Osteoblast (primary cell): Measurements from ENCODE around the gene PDLIM7. TPM values are rescaled to one million over a fixed set of nuclear protein-coding genes. Genes with fewer than 3 reads are reported as not detected.

ENCODE experiments used
- DNase-seq: peaks from one replicate; pipeline ENCODE4 v3.0.0; 2011; ENCODE audit warnings: low spot score, mixed read lengths; ENCODE audit not compliant: insufficient read length; ENCODE audit errors: missing footprints
- H2AFZ ChIP-seq: 2 replicates; pipeline ENCODE4 v1.6.0; 2011; ENCODE audit warnings: mild to moderate bottlenecking, low read length
- H3K27ac ChIP-seq: 2 replicates; pipeline ENCODE4 v1.5.1; 2011; ENCODE audit warnings: mild to moderate bottlenecking, low read depth, low read length, moderate library complexity
- H3K27me3 ChIP-seq: 2 replicates; pipeline ENCODE4 v1.6.0; 2012; ENCODE audit warnings: mild to moderate bottlenecking, control low read depth, inconsistent platforms, low read length, moderate library complexity; ENCODE audit not compliant: insufficient read depth
- H3K36me3 ChIP-seq: 2 replicates; pipeline ENCODE4 v1.5.1; 2011; ENCODE audit warnings: mild to moderate bottlenecking, low read length, control low read depth, moderate library complexity; ENCODE audit not compliant: insufficient read depth
- H3K4me1 ChIP-seq: 2 replicates; pipeline ENCODE4 v1.5.1; 2011; ENCODE audit warnings: mild to moderate bottlenecking, low read length, control low read depth, moderate library complexity; ENCODE audit not compliant: insufficient read depth
- H3K4me2 ChIP-seq: 2 replicates; pipeline ENCODE4 v1.6.0; 2011; ENCODE audit warnings: mild to moderate bottlenecking, low read length; ENCODE audit not compliant: insufficient read depth
- H3K4me3 ChIP-seq: fragments of 200-600 bp; sonication (generic); 3 replicates; pipeline ENCODE4 v1.5.1; 2012; ENCODE audit warnings: mild to moderate bottlenecking, low read length, inconsistent platforms; ENCODE audit not compliant: insufficient read depth
- H3K79me2 ChIP-seq: 2 replicates; pipeline ENCODE4 v1.6.0; 2012; ENCODE audit warnings: mild to moderate bottlenecking, low read length, control low read depth, inconsistent platforms; ENCODE audit not compliant: insufficient read depth
- H3K9me3 ChIP-seq: 2 replicates; pipeline ENCODE4 v1.5.1; 2011; ENCODE audit warnings: low read depth, low read length, control low read depth
- H4K20me1 ChIP-seq: 2 replicates; pipeline ENCODE4 v1.6.0; 2012; ENCODE audit warnings: mild to moderate bottlenecking, low read length, control low read depth; ENCODE audit not compliant: insufficient read depth
- CTCF ChIP-seq: IDR thresholded peaks from 2 replicates; pipeline ENCODE4 v1.5.1; 2011; ENCODE audit warnings: mild to moderate bottlenecking, low read depth, low read length, moderate library complexity; ENCODE audit errors: extremely low read depth
- total RNA-seq: library from RNA; depleted of rRNA; stranded (reverse); fragments of >200 nt; gene quantifications from 2 replicates; pipeline ENCODE4 v1.2.3, GENCODE V29; 2012

Gene PDLIM7
- total RNA-seq, 1 donor = 159 TPM

DNA sequence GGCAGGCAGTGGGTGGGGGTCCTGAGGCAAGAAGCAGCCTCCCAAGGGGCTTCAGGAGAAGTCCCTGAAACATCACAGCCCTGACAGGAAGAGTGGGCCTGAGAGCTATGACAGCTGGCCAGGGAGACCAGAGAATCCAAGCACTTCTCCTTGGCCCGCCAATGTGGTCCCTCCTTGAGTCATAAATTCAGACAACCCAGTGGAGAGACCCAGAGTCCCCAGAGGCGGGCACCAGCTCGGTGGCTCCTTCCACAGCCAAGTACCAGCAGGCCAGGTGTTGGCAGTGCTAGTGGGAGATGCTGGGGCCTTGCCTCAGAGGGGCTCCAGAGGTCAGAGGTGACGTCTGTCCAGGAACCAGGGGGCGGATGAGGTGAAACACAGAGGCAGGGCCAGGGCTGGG is 13.8 kb upstream of the PDLIM7 start:
- Histone ChIP-seq H3K4me2 (no peak overlapping the region), H3K27me3 (no peaks in the 10 kb centered on the region), H3K4me3 (no peak overlapping the region), H3K79me2 (peaks cover 19% of the 10 kb centered on the region), H4K20me1 (peaks cover 14% of the 10 kb centered on the region), H2AFZ (no peak overlapping the region), H3K4me1 (peaks cover 6% of the 10 kb centered on the region), H3K9me3 (no peaks in the 10 kb centered on the region), H3K36me3 (peaks cover 45% of the 10 kb centered on the region), H3K27ac (no peak overlapping the region)
- TF ChIP-seq CTCF = no peak
- no peak for DNase-seq

- Histone ChIP-seq H4K20me1 (peaks cover 9% of the 10 kb centered on the region), H3K36me3 (peaks cover 42% of the 10 kb centered on the region), H3K27ac (no peak overlapping the region), H3K9me3 (no peaks in the 10 kb centered on the region), H2AFZ (no peak overlapping the region), H3K4me2 (no peak overlapping the region), H3K27me3 (no peaks in the 10 kb centered on the region), H3K4me1 (peaks cover under 1% of the 10 kb centered on the region), H3K4me3 (no peak overlapping the region), H3K79me2 (peaks cover 13% of the 10 kb centered on the region)
- no peak for TF ChIP-seq CTCF
- no peak for DNase-seq
Observed at GRCh38 chr5:177510567-177511053, 13.2 kb upstream of the PDLIM7 start.

DNA sequence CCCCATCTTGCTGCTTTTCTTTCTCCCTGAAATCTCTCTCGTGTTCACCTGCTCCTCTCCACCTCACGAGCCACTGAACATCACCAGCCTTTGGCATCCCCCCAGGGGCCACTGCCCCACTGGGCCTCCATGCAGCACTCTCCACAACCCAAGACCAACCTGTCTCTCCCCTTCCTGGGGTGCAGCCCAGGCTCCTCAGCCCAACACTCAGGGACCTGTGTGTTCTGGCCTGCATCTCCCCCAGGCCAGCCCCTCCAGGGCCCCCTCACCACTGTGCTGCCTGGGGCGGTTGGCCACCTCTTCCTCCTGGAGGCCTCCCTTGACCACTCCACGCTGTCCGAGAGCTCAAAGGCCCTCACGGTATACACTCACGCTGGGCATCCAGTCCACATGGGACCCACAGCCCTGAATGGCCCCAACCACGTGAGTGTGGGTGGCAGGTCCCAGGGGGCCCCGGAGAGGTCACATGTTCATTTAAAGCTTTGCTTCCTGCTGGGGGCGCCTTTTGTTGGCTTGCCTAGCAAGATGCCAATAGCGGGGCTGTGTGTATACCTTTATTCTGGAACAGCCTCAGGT is 12.7 kb upstream of the PDLIM7 start:
- Histone ChIP-seq H2AFZ (no peak overlapping the region), H3K4me3 (no peak overlapping the region), H4K20me1 (peaks cover 8% of the 10 kb centered on the region), H3K4me2 (no peak overlapping the region), H3K4me1 (no peaks in the 10 kb centered on the region), H3K27me3 (no peaks in the 10 kb centered on the region), H3K27ac (no peak overlapping the region), H3K9me3 (no peaks in the 10 kb centered on the region), H3K36me3 (peaks cover 36% of the 10 kb centered on the region), H3K79me2 (peaks cover 8% of the 10 kb centered on the region)
- TF ChIP-seq CTCF = no peak
- DNase-seq = no peak

DNA sequence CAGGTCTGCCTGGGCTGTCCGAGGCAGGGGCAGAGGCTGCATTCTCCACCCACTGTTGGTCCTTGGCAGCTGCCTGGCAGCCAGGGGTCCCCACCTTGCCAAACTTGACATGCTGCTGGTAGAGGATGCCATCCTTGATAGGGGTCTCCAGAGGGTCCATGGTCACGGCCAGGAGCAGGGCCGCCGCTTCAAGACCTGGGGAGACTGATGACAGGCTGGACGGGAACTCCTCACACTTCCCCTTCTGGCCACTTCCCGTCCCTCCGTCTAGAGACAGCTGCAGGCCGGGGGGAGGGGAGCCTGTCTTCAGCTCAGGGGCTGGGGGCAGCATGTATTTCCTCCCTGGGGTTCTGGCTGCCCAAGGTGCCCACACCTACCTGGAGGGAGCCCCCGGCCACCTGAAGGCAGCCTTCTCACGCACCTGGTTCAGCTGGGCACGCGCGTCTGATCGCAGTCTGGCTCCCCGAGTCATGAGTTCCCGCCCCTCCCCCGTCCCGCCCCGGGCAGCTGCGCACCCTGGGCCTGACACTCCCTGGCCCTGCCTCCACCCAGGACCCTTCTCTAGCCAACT is 12.1 kb upstream of the PDLIM7 start, which contains the start of gene DOK3:
DOK3 (minus strand) TSS at position 446 of the 571 bp plus-strand sequence; CDS start at position 160, 286 bp downstream.
- Histone ChIP-seq H2AFZ (no peak within 1 kb of the TSS), H4K20me1 (peaks cover 3% of the 10 kb centered on the region), H3K4me2 (no peak within 1 kb of the TSS), H3K9me3 (no peaks in the 10 kb centered on the region), H3K79me2 (peaks cover 2% of the 10 kb centered on the region), H3K27me3 (no peaks in the 10 kb centered on the region), H3K4me3 (no peak within 1 kb of the TSS), H3K4me1 (no peaks in the 10 kb centered on the region), H3K27ac (no peak within 1 kb of the TSS), H3K36me3 (peaks cover 30% of the 10 kb centered on the region)
- no peak for TF ChIP-seq CTCF
- no peak for DNase-seq
